CD14-positive monocyte (primary cell): ENCODE data around the gene PPIF. TPM values are rescaled to one million over a fixed set of nuclear protein-coding genes. Genes with fewer than 3 reads are reported as not detected.

Experiments
- DNase-seq, 3 donors: peaks; one replicate each; pipeline ENCODE4 v3.0.0-alpha.2; 2011 to 2022
- H2AFZ ChIP-seq: 2 replicates; pipeline ENCODE4 v1.6.0; 2012; ENCODE audit warnings: mild to moderate bottlenecking, low read depth, low read length, inconsistent platforms; ENCODE audit not compliant: insufficient read depth, poor library complexity, severe bottlenecking
- H3K27ac ChIP-seq, 2 donors: 1 replicate in 1 of 2; 2 replicates in 1 of 2; pipeline ENCODE4 v1.5.1; 2012 to 2013; ENCODE audit warnings: low read length in 2 of 2, control low read depth in 1 of 2, inconsistent platforms in 1 of 2, low read depth in 1 of 2, mild to moderate bottlenecking in 1 of 2
- H3K27me3 ChIP-seq, 2 donors: one replicate each; pipeline versions ENCODE4 v1.6.0 to v1.6.1; 2011 to 2013; ENCODE audit warnings: low read length in 2 of 2; ENCODE audit not compliant: control insufficient read depth in 2 of 2, insufficient read depth in 2 of 2
- H3K36me3 ChIP-seq, 2 donors: replicated peaks in 1 of 2; 1 replicate in 1 of 2; 2 replicates in 1 of 2; pipeline versions ENCODE4 v1.5.1 to v1.6.1; 2012 to 2013; ENCODE audit warnings: low read length in 2 of 2, control low read depth in 1 of 2, inconsistent platforms in 1 of 2, mild to moderate bottlenecking in 1 of 2; ENCODE audit not compliant: insufficient read depth in 2 of 2, control insufficient read depth in 1 of 2
- H3K4me1 ChIP-seq, 2 donors: 1 replicate in 1 of 2; 2 replicates in 1 of 2; pipeline versions ENCODE4 v1.5.1 to v1.6.1; 2012 to 2013; ENCODE audit warnings: low read length in 2 of 2, control low read depth in 1 of 2, inconsistent platforms in 1 of 2, mild to moderate bottlenecking in 1 of 2, moderate library complexity in 1 of 2; ENCODE audit not compliant: insufficient read depth in 2 of 2, control insufficient read depth in 1 of 2
- H3K4me2 ChIP-seq: replicated peaks from 2 replicates; pipeline ENCODE3; 2012; ENCODE audit warnings: low read length, moderate library complexity, mild to moderate bottlenecking; ENCODE audit not compliant: poor library complexity, severe bottlenecking; ENCODE audit errors: extremely low read depth
- H3K4me3 ChIP-seq, 3 experiments: fragments of 200-600 bp in 1 of 3; sonication (generic) in 1 of 3; replicated peaks in 1 of 3; 1 replicate in 2 of 3; 2 replicates in 1 of 3; pipeline ENCODE4 v1.5.1; 2011 to 2013; ENCODE audit warnings: low read length in 3 of 3, mild to moderate bottlenecking in 3 of 3, control low read depth in 2 of 3, low read depth in 2 of 3, inconsistent platforms in 1 of 3, moderate library complexity in 1 of 3
- H3K79me2 ChIP-seq: 2 replicates; pipeline ENCODE4 v1.6.0; 2012; ENCODE audit warnings: mild to moderate bottlenecking, control low read depth, inconsistent platforms, low read length, moderate library complexity; ENCODE audit not compliant: insufficient read depth
- H3K9ac ChIP-seq: 2 replicates; pipeline ENCODE4 v1.6.0; 2017; ENCODE audit warnings: low read length, mild to moderate bottlenecking; ENCODE audit not compliant: insufficient read depth, poor library complexity, severe bottlenecking
- H3K9me3 ChIP-seq, 2 donors: replicated peaks in 1 of 2; 1 replicate in 1 of 2; 2 replicates in 1 of 2; pipeline versions ENCODE4 v1.5.1 to v1.6.1; 2012 to 2013; ENCODE audit warnings: low read length in 2 of 2, control low read depth in 1 of 2; ENCODE audit not compliant: control insufficient read depth in 1 of 2, insufficient read depth in 1 of 2
- H4K20me1 ChIP-seq: 2 replicates; pipeline ENCODE4 v1.6.0; 2012; ENCODE audit warnings: mild to moderate bottlenecking, low read length, control low read depth, moderate library complexity; ENCODE audit not compliant: insufficient read depth
- H3K27ac Mint-ChIP-seq, 7 donors: one replicate each; pipeline ENCODE4 v1.8.0; 2020; ENCODE audit warnings: mild to moderate bottlenecking in 7 of 7, mixed read lengths in 7 of 7, moderate library complexity in 6 of 7, inconsistent platforms in 2 of 7
- H3K27me3 Mint-ChIP-seq, 3 donors: one replicate each; pipeline ENCODE4 v1.8.0; 2021 to 2022; ENCODE audit warnings: low read depth in 3 of 3, mild to moderate bottlenecking in 3 of 3, mixed read lengths in 3 of 3, moderate library complexity in 3 of 3, inconsistent platforms in 1 of 3
- H3K36me3 Mint-ChIP-seq, 2 donors: one replicate each; pipeline ENCODE4 v1.8.0; 2020; ENCODE audit warnings: mixed read lengths in 2 of 2, inconsistent platforms in 1 of 2, mild to moderate bottlenecking in 1 of 2
- H3K4me1 Mint-ChIP-seq: one replicate; pipeline ENCODE4 v1.8.0; 2020; ENCODE audit warnings: mild to moderate bottlenecking, mixed read lengths
- H3K4me3 Mint-ChIP-seq, 2 donors: one replicate each; pipeline ENCODE4 v1.8.0; 2020; ENCODE audit warnings: mild to moderate bottlenecking in 2 of 2, mixed read lengths in 2 of 2, moderate library complexity in 1 of 2
- H3K9me3 Mint-ChIP-seq, 7 donors: one replicate each; pipeline ENCODE4 v1.8.0; 2020 to 2022; ENCODE audit warnings: mixed read lengths in 7 of 7, mild to moderate bottlenecking in 6 of 7, moderate library complexity in 6 of 7, inconsistent platforms in 2 of 7
- WGBS: methylation state at CpG from one replicate; pipeline ENCODE4 v1.1.5; 2013; ENCODE audit warnings: missing lambda C conversion rate; ENCODE audit not compliant: insufficient coverage; 5-methylcytosine and 5-hydroxymethylcytosine counted together
- intact Hi-C, 2 donors: fragments of 100-400 bp; cut with micrococcal nuclease; formaldehyde crosslinking; loops; one replicate each; pipeline versions ENCODE4 v1.15.0 to v1.15.1; 2023
- polyA plus RNA-seq, 3 donors: library from polyadenylated mRNA; depleted of rRNA in 1 of 3; unstranded in 2 of 3; stranded (reverse) in 1 of 3; fragments of 300-500 nt in 2 of 3; fragments of >200 nt in 1 of 3; fragmentation: Illumina TruSeq in 2 of 3; gene quantifications; 1 replicate in 2 of 3; 2 replicates in 1 of 3; pipeline ENCODE4 v1.2.3, GENCODE V29; 2012 to 2021
- TF ChIP-seq, protein P1 (sequence below): fragments of 200-600 bp; IDR thresholded peaks from one replicate; pipeline ENCODE4 v1.8.0; 2022; ENCODE audit warnings: antibody characterized with exemption, mild to moderate bottlenecking

The PPIF gene
- polyA plus RNA-seq, 3 donors, result 36.6 to 1,064 (median 52.3) TPM

DNA sequence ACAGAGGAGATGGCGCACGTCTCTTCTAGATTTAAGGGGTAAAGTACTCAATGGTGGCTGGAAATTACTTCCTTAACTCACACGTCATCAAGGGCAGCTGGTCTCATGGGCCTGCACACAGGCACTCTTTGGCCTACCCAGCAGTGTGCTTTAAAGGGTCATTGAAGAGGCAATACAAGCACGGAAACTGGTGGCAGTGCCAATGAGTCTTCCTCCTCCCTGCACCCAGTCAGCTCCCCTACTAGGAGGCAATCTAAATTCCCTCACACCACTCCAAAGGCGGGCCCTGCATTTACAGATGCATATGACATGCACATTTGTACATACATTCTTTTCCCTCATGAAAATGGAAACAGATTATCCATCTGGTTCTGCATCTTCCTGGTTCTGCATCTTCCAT is 47.4 kb downstream of the PPIF start:
- H3K4me3 Mint-ChIP-seq, result no peak overlapping the region
- H3K4me1 Mint-ChIP-seq, result peaks cover 24% of the 10 kb centered on the region
- no peaks in the 10 kb centered on the region for H3K27me3 ChIP-seq
- TF ChIP-seq, protein P1, sequence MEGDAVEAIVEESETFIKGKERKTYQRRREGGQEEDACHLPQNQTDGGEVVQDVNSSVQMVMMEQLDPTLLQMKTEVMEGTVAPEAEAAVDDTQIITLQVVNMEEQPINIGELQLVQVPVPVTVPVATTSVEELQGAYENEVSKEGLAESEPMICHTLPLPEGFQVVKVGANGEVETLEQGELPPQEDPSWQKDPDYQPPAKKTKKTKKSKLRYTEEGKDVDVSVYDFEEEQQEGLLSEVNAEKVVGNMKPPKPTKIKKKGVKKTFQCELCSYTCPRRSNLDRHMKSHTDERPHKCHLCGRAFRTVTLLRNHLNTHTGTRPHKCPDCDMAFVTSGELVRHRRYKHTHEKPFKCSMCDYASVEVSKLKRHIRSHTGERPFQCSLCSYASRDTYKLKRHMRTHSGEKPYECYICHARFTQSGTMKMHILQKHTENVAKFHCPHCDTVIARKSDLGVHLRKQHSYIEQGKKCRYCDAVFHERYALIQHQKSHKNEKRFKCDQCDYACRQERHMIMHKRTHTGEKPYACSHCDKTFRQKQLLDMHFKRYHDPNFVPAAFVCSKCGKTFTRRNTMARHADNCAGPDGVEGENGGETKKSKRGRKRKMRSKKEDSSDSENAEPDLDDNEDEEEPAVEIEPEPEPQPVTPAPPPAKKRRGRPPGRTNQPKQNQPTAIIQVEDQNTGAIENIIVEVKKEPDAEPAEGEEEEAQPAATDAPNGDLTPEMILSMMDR, result no peak
- peaks cover 2 to 55% of the 10 kb centered on the region in 2 donors for H3K36me3 ChIP-seq
- peaks cover 14 to 16% of the 10 kb centered on the region in 2 donors for H3K4me1 ChIP-seq
- H3K9me3 Mint-ChIP-seq, result peaks cover 0 to 4% (median 0%) of the 10 kb centered on the region in 7 donors
- H3K4me2 ChIP-seq, result no peak overlapping the region
- H3K27ac ChIP-seq, result no peak overlapping the region
- H3K36me3 Mint-ChIP-seq, result peaks cover 52 to 64% of the 10 kb centered on the region in 2 donors
- no peaks in the 10 kb centered on the region for H3K79me2 ChIP-seq
- no peak overlapping the region for H3K9ac ChIP-seq
- H3K27ac Mint-ChIP-seq, result no peak overlapping the region
- WGBS, result 96% methylated on average over 2 of the region's 5 CpGs
- no peaks in the 10 kb centered on the region for H3K9me3 ChIP-seq
- no peak overlapping the region for H3K4me3 ChIP-seq
- peaks cover 10% of the 10 kb centered on the region for H4K20me1 ChIP-seq
- peaks cover 4 to 7% (median 7%) of the 10 kb centered on the region in 3 donors for H3K27me3 Mint-ChIP-seq
- H2AFZ ChIP-seq, result no peak overlapping the region
- intact Hi-C loops, result no loop called here
- DNase-seq, result no peak

DNA sequence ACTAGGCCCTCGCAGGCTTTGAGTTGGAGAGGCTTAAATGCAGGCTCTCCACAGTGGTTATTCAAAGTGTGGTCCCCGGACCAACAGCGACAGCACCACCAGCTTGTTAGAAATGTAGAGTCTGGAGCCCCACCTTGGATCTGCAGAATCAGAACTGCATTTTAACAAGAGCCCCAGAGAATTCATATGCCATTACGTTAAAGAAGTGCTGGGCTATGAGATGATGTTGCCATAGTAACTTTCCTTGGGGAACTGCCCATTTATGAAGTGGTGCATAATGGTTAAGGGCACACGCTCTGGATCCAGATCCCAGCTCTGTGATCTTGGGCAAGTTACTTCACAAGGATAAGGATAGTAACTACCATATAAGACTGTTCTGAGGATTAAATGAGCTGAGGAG is 49.3 kb downstream of the PPIF start:
- intact Hi-C loops, result no loop called here
- Histone ChIP-seq H3K4me2 (no peak overlapping the region), H3K27me3 (no peaks in the 10 kb centered on the region), H3K79me2 (no peaks in the 10 kb centered on the region), H4K20me1 (peaks cover 24% of the 10 kb centered on the region), H3K4me3 (no peak overlapping the region), H3K9ac (no peak overlapping the region), H2AFZ (no peak overlapping the region), H3K4me1 (peaks cover 25% of the 10 kb centered on the region in 2 donors), H3K36me3 (peaks cover 2 to 47% of the 10 kb centered on the region in 2 donors), H3K27ac (no peak overlapping the region), H3K9me3 (no peaks in the 10 kb centered on the region)
- 100% methylated on average over 3 of the region's 5 CpGs for WGBS
- no peak overlapping the region for H3K4me3 Mint-ChIP-seq
- no peak for DNase-seq
- peaks cover 44 to 56% of the 10 kb centered on the region in 2 donors for H3K36me3 Mint-ChIP-seq
- TF ChIP-seq, protein P1, result no peak
- H3K4me1 Mint-ChIP-seq, result peaks cover 34% of the 10 kb centered on the region
- H3K9me3 Mint-ChIP-seq, result peaks cover 0 to 4% (median 0%) of the 10 kb centered on the region in 7 donors
- H3K27ac Mint-ChIP-seq, result no peak overlapping the region
- H3K27me3 Mint-ChIP-seq, result peaks cover 4 to 7% (median 4%) of the 10 kb centered on the region in 3 donors
